Mucosa of rectum (tissue), 2 donors: ENCODE measurements around the gene NHEJ1.

Experiments used
- H3K27ac ChIP-seq, 2 donors: one replicate each; pipeline ENCODE4 v1.7.0; 2013; ENCODE audit warnings: inconsistent platforms in 2 of 2, low read depth in 2 of 2, low read length in 2 of 2
- H3K27me3 ChIP-seq, 2 donors: one replicate each; pipeline ENCODE4 v1.7.0; 2013; ENCODE audit warnings: low read length in 2 of 2; ENCODE audit not compliant: control insufficient read depth in 2 of 2, insufficient read depth in 2 of 2
- H3K36me3 ChIP-seq, 2 donors: one replicate each; pipeline ENCODE4 v1.7.0; 2013; ENCODE audit warnings: low read length in 2 of 2; ENCODE audit not compliant: control insufficient read depth in 2 of 2, insufficient read depth in 2 of 2
- H3K4me1 ChIP-seq, 2 donors: one replicate each; pipeline ENCODE4 v1.7.0; 2013; ENCODE audit warnings: low read length in 2 of 2, mild to moderate bottlenecking in 1 of 2; ENCODE audit not compliant: control insufficient read depth in 2 of 2, insufficient read depth in 2 of 2
- H3K4me3 ChIP-seq, 2 donors: one replicate each; pipeline ENCODE4 v1.7.0; 2013; ENCODE audit warnings: low read length in 2 of 2
- H3K9ac ChIP-seq, 2 donors: one replicate each; pipeline ENCODE4 v1.7.0; 2013; ENCODE audit warnings: low read length in 2 of 2, low read depth in 1 of 2, mild to moderate bottlenecking in 1 of 2
- H3K9me3 ChIP-seq, 2 donors: one replicate each; pipeline ENCODE4 v1.7.0; 2013; ENCODE audit warnings: low read length in 2 of 2; ENCODE audit not compliant: control insufficient read depth in 2 of 2
- donor health status: healthy.
- donor health status: Normal muscosa, but diverticular disease.

Gene NHEJ1

GRCh38 chr2:219059725-219060682 lies 100.6 kb downstream of the NHEJ1 start:
- peaks cover 14 to 16% of the 10 kb centered on the region in 2 donors for H3K27me3 ChIP-seq
- peak overlapping the region; percentile 85 to 98 for H3K9ac ChIP-seq
- peaks cover 17 to 20% of the 10 kb centered on the region in 2 donors for H3K4me1 ChIP-seq
- H3K27ac ChIP-seq = peak overlapping the region; percentile 81 to 90
- no peaks in the 10 kb centered on the region for H3K9me3 ChIP-seq
- H3K4me3 ChIP-seq = peak overlapping the region; percentile 86 to 96
- H3K36me3 ChIP-seq = peaks cover 20 to 21% of the 10 kb centered on the region in 2 donors

DNA sequence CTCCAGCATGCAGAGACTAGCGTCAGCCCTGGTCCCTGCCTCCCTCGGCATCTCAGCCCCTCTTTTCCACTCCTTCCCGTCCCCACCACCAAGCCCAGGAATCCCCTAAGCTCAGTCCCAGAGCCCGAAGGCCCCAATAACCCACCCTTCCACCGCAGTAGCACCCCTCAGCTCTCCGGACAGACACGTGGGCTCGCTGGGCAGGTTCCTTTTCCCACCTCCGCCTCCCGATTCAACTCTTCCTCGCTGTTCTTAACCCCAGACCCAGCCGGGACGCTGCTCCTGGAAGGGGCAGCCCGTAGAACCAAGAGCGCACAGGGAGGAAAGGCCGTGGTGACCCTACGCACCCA lies 101.3 kb downstream of the NHEJ1 start:
- Histone ChIP-seq H3K27me3 (peaks cover 14 to 16% of the 10 kb centered on the region in 2 donors), H3K9me3 (no peaks in the 10 kb centered on the region), H3K27ac (peak overlapping the region; percentile 81 to 90), H3K36me3 (peaks cover 25 to 27% of the 10 kb centered on the region in 2 donors), H3K9ac (peak overlapping the region; percentile 85 to 98), H3K4me3 (peak overlapping the region; percentile 86 to 96), H3K4me1 (peaks cover 17 to 20% of the 10 kb centered on the region in 2 donors)

DNA sequence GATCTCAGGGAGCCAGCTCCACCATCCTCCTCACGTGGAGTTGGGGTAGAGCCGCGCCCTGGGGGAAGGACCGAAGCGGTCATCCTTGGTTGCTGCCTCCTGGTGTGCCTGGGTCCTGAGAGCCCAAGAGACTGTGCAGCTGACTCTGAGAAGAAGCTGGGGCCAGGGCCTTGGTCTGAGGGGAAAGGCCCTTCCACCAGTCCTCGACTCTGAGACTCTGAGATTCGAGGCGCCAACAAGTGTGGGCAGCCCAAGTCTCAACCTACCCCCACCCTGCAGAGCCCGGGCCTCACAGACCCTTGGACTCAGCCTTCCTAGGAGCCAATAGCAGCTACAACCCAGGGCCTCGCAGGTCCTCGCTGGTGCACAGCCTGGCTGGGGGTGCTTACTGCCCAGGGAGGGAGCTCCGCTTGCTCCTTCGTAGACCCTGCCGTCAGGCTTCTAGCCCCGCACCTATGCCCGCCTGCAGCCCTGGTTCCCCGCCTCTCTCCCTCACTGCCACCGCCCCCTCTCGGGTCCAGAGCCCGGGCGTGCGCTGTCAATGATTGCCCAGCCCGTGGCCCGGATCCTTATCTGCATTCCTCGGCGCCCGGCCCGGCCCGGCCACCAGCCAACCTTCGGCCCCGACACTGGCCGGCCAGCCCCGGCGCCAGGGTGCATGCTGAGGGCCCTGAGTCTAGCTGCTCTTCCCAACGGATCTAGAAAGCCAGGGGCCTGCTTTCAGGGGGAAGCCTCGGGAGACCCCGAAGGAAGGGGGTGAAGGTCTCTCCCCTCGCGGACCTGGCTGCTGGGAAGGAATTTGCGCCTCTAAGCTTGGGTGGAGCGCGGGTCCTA lies 101.9 kb downstream of the NHEJ1 start:
- H3K4me1 ChIP-seq = peaks cover 17 to 20% of the 10 kb centered on the region in 2 donors
- peak overlapping the region; percentile 81 to 90 for H3K27ac ChIP-seq
- peak overlapping the region; percentile 86 to 96 for H3K4me3 ChIP-seq
- peaks cover 14 to 16% of the 10 kb centered on the region in 2 donors for H3K27me3 ChIP-seq
- H3K9ac ChIP-seq = peak overlapping the region; percentile 85 to 98
- H3K9me3 ChIP-seq = no peaks in the 10 kb centered on the region
- H3K36me3 ChIP-seq = peaks cover 29 to 32% of the 10 kb centered on the region in 2 donors

- H3K27me3 ChIP-seq = peaks cover 14 to 16% of the 10 kb centered on the region in 2 donors
Observed at GRCh38 chr2:219057709-219058540, 102.7 kb downstream of the NHEJ1 start.

GRCh38 chr2:219056896-219057708 lies 103.5 kb downstream of the NHEJ1 start:
- Histone ChIP-seq H3K27ac (no peak overlapping the region), H3K36me3 (peaks cover 31 to 33% of the 10 kb centered on the region in 2 donors), H3K9me3 (no peaks in the 10 kb centered on the region), H3K9ac (peak overlapping the region; percentile 24 to 98), H3K27me3 (peaks cover 12 to 14% of the 10 kb centered on the region in 2 donors), H3K4me3 (peak overlapping the region; percentile 86 to 96), H3K4me1 (peaks cover 17 to 20% of the 10 kb centered on the region in 2 donors)

More at GRCh38 chr2:219057709-219058540, 102.7 kb downstream of the NHEJ1 start:
- peaks cover 17 to 20% of the 10 kb centered on the region in 2 donors for H3K4me1 ChIP-seq
- H3K9me3 ChIP-seq = no peaks in the 10 kb centered on the region
- peak overlapping the region; percentile 81 to 90 for H3K27ac ChIP-seq
- H3K4me3 ChIP-seq = peak overlapping the region; percentile 86 to 96
- peaks cover 31 to 33% of the 10 kb centered on the region in 2 donors for H3K36me3 ChIP-seq
- H3K9ac ChIP-seq = peak overlapping the region; percentile 24 to 98

- H3K9ac ChIP-seq = no peak overlapping the region
- no peak overlapping the region for H3K4me3 ChIP-seq
- H3K27me3 ChIP-seq = peaks cover 10 to 14% of the 10 kb centered on the region in 2 donors
- H3K27ac ChIP-seq = no peak overlapping the region
- peaks cover 31 to 33% of the 10 kb centered on the region in 2 donors for H3K36me3 ChIP-seq
- no peaks in the 10 kb centered on the region for H3K9me3 ChIP-seq
- peaks cover 15 to 18% of the 10 kb centered on the region in 2 donors for H3K4me1 ChIP-seq
Observed at GRCh38 chr2:219056176-219056895, 104.3 kb downstream of the NHEJ1 start.

DNA sequence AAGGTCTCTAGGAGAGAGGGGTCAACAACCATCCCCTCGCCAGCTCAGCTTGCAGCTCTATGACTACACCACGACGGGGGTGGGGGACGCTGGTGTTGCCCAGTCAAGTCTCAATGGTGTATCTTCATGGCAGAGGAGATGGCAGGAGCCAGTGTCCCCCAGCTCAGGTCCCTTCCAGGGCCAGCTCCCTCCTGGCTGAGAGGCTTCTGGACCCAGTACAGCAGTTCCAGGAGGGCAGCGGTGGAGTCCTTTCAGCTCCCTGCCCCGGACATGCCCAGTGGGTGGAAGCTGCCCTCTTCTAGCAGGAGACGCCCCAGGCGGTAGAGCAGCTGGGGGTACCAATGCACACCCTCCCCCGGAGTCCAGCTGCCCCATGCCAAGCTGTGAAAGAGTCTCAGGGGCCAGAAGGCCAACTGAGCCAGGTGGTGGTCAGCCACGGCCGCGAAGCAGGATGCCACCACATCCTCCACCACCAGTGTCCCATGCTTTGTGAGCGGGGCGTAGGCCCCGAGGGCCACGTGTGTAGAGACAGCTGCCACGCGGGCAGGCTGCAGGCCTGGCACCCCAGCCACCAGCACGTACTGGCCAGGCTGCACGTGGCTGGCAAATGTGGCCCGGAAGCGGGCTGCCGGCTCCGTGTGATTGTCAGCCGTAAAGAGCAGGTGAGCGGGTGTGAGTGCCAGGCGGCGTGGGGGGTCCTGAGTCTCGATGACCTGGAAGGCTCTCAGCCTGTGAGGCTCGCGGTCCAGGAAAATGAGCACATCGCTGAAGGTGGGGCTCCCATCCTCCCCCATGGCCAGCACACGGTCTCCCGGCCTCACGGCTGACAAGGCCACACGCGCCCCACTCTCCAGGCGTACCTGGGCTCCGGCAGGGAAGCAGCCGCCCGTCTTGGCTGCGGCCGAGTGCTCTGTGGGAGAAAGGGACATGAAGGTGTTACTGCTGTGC lies 105.4 kb downstream of the NHEJ1 start:
- Histone ChIP-seq H3K36me3 (peaks cover 31 to 33% of the 10 kb centered on the region in 2 donors), H3K4me1 (peaks cover 13 to 15% of the 10 kb centered on the region in 2 donors), H3K27me3 (peaks cover 10 to 14% of the 10 kb centered on the region in 2 donors), H3K27ac (no peak overlapping the region), H3K4me3 (no peak overlapping the region), H3K9ac (no peak overlapping the region), H3K9me3 (no peaks in the 10 kb centered on the region)

- Histone ChIP-seq H3K27ac (no peak overlapping the region), H3K9me3 (no peaks in the 10 kb centered on the region), H3K27me3 (peaks cover 3 to 10% of the 10 kb centered on the region in 2 donors)
Observed at GRCh38 chr2:219049282-219049681, 111.3 kb downstream of the NHEJ1 start.

More at GRCh38 chr2:219049282-219049681, 111.3 kb downstream of the NHEJ1 start:
- Histone ChIP-seq H3K4me1 (no peaks in the 10 kb centered on the region), H3K9ac (no peak overlapping the region), H3K36me3 (peaks cover 5 to 7% of the 10 kb centered on the region in 2 donors), H3K4me3 (no peak overlapping the region)
